Neural progenitor cell (in vitro differentiated cells): ENCODE measurements around the gene PIP5K1B. TPM values are rescaled to one million over a fixed set of nuclear protein-coding genes. Genes with fewer than 3 reads are reported as not detected.

ENCODE experiments used
- DNase-seq: peaks from one replicate; pipeline ENCODE4 v3.0.0-alpha.2; 2016; ENCODE audit warnings: low spot score
- H2AFZ ChIP-seq: fragments of 200-600 bp; sonication (generic); replicated peaks from 2 replicates; pipeline ENCODE4 v1.6.1; 2016; ENCODE audit warnings: antibody characterized with exemption
- H3F3A ChIP-seq: fragments of 200-600 bp; sonication (generic); 2 replicates; pipeline ENCODE4 v1.6.1; 2016; ENCODE audit warnings: antibody characterized with exemption, low read depth
- H3K27ac ChIP-seq: fragments of 200-600 bp; sonication (generic); 2 replicates; pipeline ENCODE4 v1.5.1; 2016; ENCODE audit warnings: mild to moderate bottlenecking
- H3K27me3 ChIP-seq: fragments of 200-600 bp; sonication (generic); 2 replicates; pipeline ENCODE4 v1.6.1; 2016; ENCODE audit warnings: mild to moderate bottlenecking, moderate library complexity
- H3K36me3 ChIP-seq: fragments of 200-600 bp; sonication (generic); 2 replicates; pipeline ENCODE4 v1.5.1; 2016
- H3K4me1 ChIP-seq: fragments of 200-600 bp; sonication (generic); 2 replicates; pipeline ENCODE4 v1.6.1; 2016; ENCODE audit warnings: mixed run types
- H3K4me2 ChIP-seq: fragments of 200-600 bp; sonication (generic); 2 replicates; pipeline ENCODE4 v1.6.1; 2016
- H3K4me3 ChIP-seq: fragments of 200-600 bp; sonication (generic); 2 replicates; pipeline ENCODE4 v1.5.1; 2016
- H3K79me2 ChIP-seq: fragments of 200-600 bp; sonication (generic); 2 replicates; pipeline ENCODE4 v1.6.1; 2016; ENCODE audit warnings: low read depth
- H3K9ac ChIP-seq: fragments of 200-600 bp; sonication (generic); 2 replicates; pipeline ENCODE4 v1.6.1; 2016
- H3K9me3 ChIP-seq: fragments of 200-600 bp; sonication (generic); 2 replicates; pipeline ENCODE4 v1.5.1; 2016; ENCODE audit warnings: low read depth
- H4K20me1 ChIP-seq: fragments of 200-600 bp; sonication (generic); 2 replicates; pipeline ENCODE4 v1.6.1; 2016; ENCODE audit warnings: low read depth
- H3K27ac Mint-ChIP-seq: 3 replicates; pipeline ENCODE4 v1.8.0; 2021; ENCODE audit warnings: mixed read lengths
- H3K27me3 Mint-ChIP-seq: 2 replicates; pipeline ENCODE4 v1.8.0; 2022; ENCODE audit warnings: low read depth, mild to moderate bottlenecking, inconsistent platforms, moderate library complexity, mixed read lengths; ENCODE audit not compliant: insufficient read depth
- H3K36me3 Mint-ChIP-seq: 3 replicates; pipeline ENCODE4 v1.8.0; 2021; ENCODE audit warnings: mixed read lengths
- H3K4me1 Mint-ChIP-seq: 3 replicates; pipeline ENCODE4 v1.8.0; 2021; ENCODE audit warnings: mixed read lengths
- H3K4me3 Mint-ChIP-seq: 3 replicates; pipeline ENCODE4 v1.8.0; 2021; ENCODE audit warnings: mild to moderate bottlenecking, moderate library complexity, mixed read lengths
- H3K9me3 Mint-ChIP-seq: 3 replicates; pipeline ENCODE4 v1.8.0; 2020; ENCODE audit warnings: mixed read lengths
- EZH2 ChIP-seq: fragments of 200-600 bp; sonication (generic); IDR thresholded peaks from 2 replicates; pipeline ENCODE4 v1.6.1; 2017; ENCODE audit warnings: antibody characterized with exemption, mild to moderate bottlenecking, moderate library complexity
- EZH2phosphoT487 ChIP-seq: fragments of 200-600 bp; sonication (generic); IDR thresholded peaks from 2 replicates; pipeline ENCODE4 v1.6.1; 2017; ENCODE audit warnings: antibody characterized with exemption
- total RNA-seq: library from RNA; depleted of rRNA; stranded (reverse); fragments of >200 nt; gene quantifications from 2 replicates; pipeline ENCODE4 v1.2.3, GENCODE V29; 2015; ENCODE audit warnings: low replicate concordance
- TF ChIP-seq, protein P1 (sequence below): fragments of 200-600 bp; sonication (generic); IDR thresholded peaks from 2 replicates; pipeline ENCODE4 v1.5.1; 2017; ENCODE audit warnings: antibody characterized with exemption, mild to moderate bottlenecking

Gene PIP5K1B
- total RNA-seq, 1 donor from 2014 or later, result 3.2 TPM

DNA sequence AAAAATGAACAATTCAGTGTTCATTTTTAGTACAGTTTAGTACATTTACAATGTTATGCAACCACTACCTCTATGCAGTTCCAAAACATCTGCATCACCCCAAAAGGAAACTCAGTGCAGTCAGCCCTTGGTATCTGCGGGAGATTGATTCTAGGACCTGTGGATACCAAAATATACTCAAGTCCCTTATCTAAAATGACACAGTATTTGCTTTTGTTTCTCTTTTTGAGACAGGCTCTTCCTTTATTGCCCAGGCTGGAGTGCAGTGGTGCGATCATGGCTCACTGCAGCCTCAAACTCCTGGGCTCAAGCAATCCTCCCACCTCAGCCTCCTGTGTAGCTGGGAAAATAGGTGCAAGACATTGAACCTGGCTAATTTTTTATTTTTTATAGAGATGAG, 114.0 kb downstream of the PIP5K1B start:
- no peak overlapping the region for H2AFZ ChIP-seq
- no peaks in the 10 kb centered on the region for H3K4me1 ChIP-seq
- Mint-ChIP-seq H3K27ac (no peak overlapping the region), H3K36me3 (peaks cover 7% of the 10 kb centered on the region), H3K9me3 (no peaks in the 10 kb centered on the region), H3K27me3 (no peaks in the 10 kb centered on the region), H3K4me3 (no peak overlapping the region), H3K4me1 (peaks cover 7% of the 10 kb centered on the region)
- H3F3A ChIP-seq, result no peaks in the 10 kb centered on the region
- H3K9ac ChIP-seq, result no peak overlapping the region
- H3K9me3 ChIP-seq, result no peaks in the 10 kb centered on the region
- H3K27ac ChIP-seq, result no peak overlapping the region
- TF ChIP-seq EZH2phosphoT487 (no peak), EZH2 (no peak)
- no peaks in the 10 kb centered on the region for H3K79me2 ChIP-seq
- no peaks in the 10 kb centered on the region for H3K27me3 ChIP-seq
- H3K36me3 ChIP-seq, result no peaks in the 10 kb centered on the region
- H3K4me3 ChIP-seq, result no peak overlapping the region
- H3K4me2 ChIP-seq, result no peak overlapping the region
- H4K20me1 ChIP-seq, result no peaks in the 10 kb centered on the region
- no peak for DNase-seq

GRCh38 chr9:68821911-68822310, 116.9 kb downstream of the PIP5K1B start:
- Histone ChIP-seq H3K4me1 (peaks cover 11% of the 10 kb centered on the region), H3K27ac (no peak overlapping the region), H3K9me3 (no peaks in the 10 kb centered on the region), H4K20me1 (no peaks in the 10 kb centered on the region), H3K27me3 (no peaks in the 10 kb centered on the region), H3F3A (no peaks in the 10 kb centered on the region), H3K79me2 (no peaks in the 10 kb centered on the region), H3K36me3 (no peaks in the 10 kb centered on the region), H3K4me2 (no peak overlapping the region), H3K9ac (no peak overlapping the region), H3K4me3 (no peak overlapping the region), H2AFZ (no peak overlapping the region)
- H3K4me3 Mint-ChIP-seq, result no peak overlapping the region
- peaks cover 3% of the 10 kb centered on the region for H3K27me3 Mint-ChIP-seq
- H3K27ac Mint-ChIP-seq, result no peak overlapping the region
- TF ChIP-seq EZH2phosphoT487 (no peak), EZH2 (no peak)
- TF ChIP-seq, protein P1, sequence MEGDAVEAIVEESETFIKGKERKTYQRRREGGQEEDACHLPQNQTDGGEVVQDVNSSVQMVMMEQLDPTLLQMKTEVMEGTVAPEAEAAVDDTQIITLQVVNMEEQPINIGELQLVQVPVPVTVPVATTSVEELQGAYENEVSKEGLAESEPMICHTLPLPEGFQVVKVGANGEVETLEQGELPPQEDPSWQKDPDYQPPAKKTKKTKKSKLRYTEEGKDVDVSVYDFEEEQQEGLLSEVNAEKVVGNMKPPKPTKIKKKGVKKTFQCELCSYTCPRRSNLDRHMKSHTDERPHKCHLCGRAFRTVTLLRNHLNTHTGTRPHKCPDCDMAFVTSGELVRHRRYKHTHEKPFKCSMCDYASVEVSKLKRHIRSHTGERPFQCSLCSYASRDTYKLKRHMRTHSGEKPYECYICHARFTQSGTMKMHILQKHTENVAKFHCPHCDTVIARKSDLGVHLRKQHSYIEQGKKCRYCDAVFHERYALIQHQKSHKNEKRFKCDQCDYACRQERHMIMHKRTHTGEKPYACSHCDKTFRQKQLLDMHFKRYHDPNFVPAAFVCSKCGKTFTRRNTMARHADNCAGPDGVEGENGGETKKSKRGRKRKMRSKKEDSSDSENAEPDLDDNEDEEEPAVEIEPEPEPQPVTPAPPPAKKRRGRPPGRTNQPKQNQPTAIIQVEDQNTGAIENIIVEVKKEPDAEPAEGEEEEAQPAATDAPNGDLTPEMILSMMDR, result no peak
- no peak for DNase-seq
- H3K36me3 Mint-ChIP-seq, result peaks cover 9% of the 10 kb centered on the region
- H3K4me1 Mint-ChIP-seq, result peaks cover 7% of the 10 kb centered on the region
- no peaks in the 10 kb centered on the region for H3K9me3 Mint-ChIP-seq

DNA sequence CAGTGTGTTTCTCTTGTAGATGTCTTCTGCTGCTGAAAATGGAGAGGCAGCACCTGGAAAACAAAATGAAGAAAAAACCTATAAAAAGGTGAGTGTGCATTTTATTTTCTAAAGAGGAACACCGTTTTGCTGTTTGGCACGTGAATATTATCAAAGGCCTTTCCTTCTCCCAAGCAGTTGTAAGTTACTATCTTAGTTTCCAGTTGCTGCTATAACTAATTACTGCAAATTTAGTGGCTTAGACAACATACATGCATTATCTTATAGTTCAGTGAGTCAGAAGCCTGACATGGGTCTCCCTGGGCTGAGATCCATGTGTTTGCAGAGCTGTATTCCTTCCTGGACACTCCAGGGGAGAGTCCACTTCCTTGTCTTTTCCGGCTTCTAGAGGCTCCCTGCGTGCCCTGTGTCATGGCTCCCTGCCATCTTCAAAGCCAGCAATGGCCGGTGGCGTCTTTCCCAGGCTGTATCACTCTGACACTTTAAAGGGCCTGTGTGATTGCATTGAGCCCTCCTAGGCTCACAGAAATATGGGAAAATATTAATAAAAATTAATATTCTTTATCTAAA, 117.6 kb downstream of the PIP5K1B start:
- Mint-ChIP-seq H3K4me1 (peaks cover 7% of the 10 kb centered on the region), H3K36me3 (peaks cover 12% of the 10 kb centered on the region), H3K4me3 (no peak overlapping the region), H3K27me3 (peaks cover 3% of the 10 kb centered on the region), H3K9me3 (no peaks in the 10 kb centered on the region), H3K27ac (no peak overlapping the region)
- Histone ChIP-seq H3K4me1 (peaks cover 11% of the 10 kb centered on the region), H3K79me2 (no peaks in the 10 kb centered on the region), H3K9ac (no peak overlapping the region), H2AFZ (no peak overlapping the region), H3K9me3 (no peaks in the 10 kb centered on the region), H4K20me1 (no peaks in the 10 kb centered on the region), H3K4me3 (no peak overlapping the region), H3K36me3 (no peaks in the 10 kb centered on the region), H3F3A (no peaks in the 10 kb centered on the region), H3K4me2 (no peak overlapping the region), H3K27ac (no peak overlapping the region), H3K27me3 (no peaks in the 10 kb centered on the region)
- no peak for TF ChIP-seq EZH2
- TF ChIP-seq, protein P1, result no peak
- DNase-seq, result no peak

DNA sequence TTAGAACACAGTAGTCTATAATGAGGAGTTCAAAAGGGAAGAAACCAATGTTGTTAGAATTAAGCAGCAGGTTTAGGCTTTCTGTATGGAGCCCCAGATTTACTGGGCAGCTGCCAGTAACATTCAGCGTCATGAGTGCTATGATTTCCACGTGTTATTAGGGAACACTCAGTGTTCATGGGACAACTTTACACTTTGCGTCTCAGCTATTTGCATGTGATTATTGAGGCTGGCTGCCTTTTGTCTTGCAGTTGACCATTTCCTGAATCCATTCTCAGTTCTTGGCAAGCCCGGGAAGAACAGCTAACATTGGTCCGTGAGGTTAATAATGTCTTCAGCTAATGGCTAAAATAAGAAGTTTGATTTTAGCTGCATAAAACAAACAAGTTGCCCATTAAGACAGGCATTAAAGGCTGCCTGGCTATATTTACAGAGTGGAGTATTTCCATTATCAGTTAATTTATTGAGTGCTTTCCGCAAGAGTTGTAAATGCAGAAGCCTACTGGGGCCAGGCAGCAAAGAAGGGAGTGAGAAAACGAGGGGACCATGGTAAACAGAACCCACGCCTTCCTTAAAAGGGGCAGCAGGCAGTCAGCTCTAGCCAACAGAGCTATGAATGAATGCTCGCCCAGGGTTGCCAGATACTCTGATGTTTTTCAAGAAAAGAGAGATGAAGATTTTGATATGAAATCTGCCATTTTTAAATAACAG, 120.9 kb downstream of the PIP5K1B start:
- Histone ChIP-seq H3K4me1 (peaks cover 34% of the 10 kb centered on the region), H3K4me3 (no peak overlapping the region), H3K9ac (no peak overlapping the region), H2AFZ (peak overlapping the region; percentile 26), H3K4me2 (no peak overlapping the region), H3K79me2 (no peaks in the 10 kb centered on the region), H3F3A (peaks cover 21% of the 10 kb centered on the region), H3K27me3 (no peaks in the 10 kb centered on the region), H4K20me1 (no peaks in the 10 kb centered on the region), H3K9me3 (no peaks in the 10 kb centered on the region), H3K27ac (no peak overlapping the region), H3K36me3 (no peaks in the 10 kb centered on the region)
- H3K27ac Mint-ChIP-seq, result no peak overlapping the region
- H3K9me3 Mint-ChIP-seq, result no peaks in the 10 kb centered on the region
- peaks cover 12% of the 10 kb centered on the region for H3K36me3 Mint-ChIP-seq
- peaks cover 5% of the 10 kb centered on the region for H3K27me3 Mint-ChIP-seq
- H3K4me1 Mint-ChIP-seq, result peaks cover 31% of the 10 kb centered on the region
- DNase-seq, result no peak
- no peak overlapping the region for H3K4me3 Mint-ChIP-seq
- TF ChIP-seq EZH2 (no peak), EZH2phosphoT487 (no peak)
- TF ChIP-seq, protein P1, result no peak
